HepG2 (cell line): ENCODE results near the gene NELFCD. TPM values are rescaled to one million over a fixed set of nuclear protein-coding genes. Genes with fewer than 3 reads are reported as not detected.

Experiments
- ATAC-seq: fragments of 200-7000 bp; cut with Tn5 transposase; 3 replicates; pipeline ENCODE4 v1.9.1; 2020; ENCODE audit warnings: mild to moderate bottlenecking, moderate library complexity
- BruUV-seq: library from RNA; stranded (reverse); fragments of 400-500 nt; replicated peaks from 2 replicates; lab custom pipeline; 2021; lab: Mats Ljungman, UMichigan
- CTCF ChIA-PET: fragments of 300-600 bp; formaldehyde crosslinking; extraction: SDS; loops from one replicate; lab custom pipeline; 2021; ENCODE audit warnings: low total read pairs, inconsistent platforms, low intra/inter-chr PET ratio; lab: Yijun Ruan, JAX
- POLR2A ChIA-PET: fragments of 350-600 bp; sonication (Branson Sonifier 250); formaldehyde crosslinking; loops from one replicate; lab custom pipeline; 2020; ENCODE audit warnings: antibody characterized with exemption, inconsistent platforms; lab: Yijun Ruan, JAX
- DNase-seq: peaks from one replicate; pipeline ENCODE4 v3.0.0-alpha.2; 2015; ENCODE audit warnings: low spot score
- FAIRE-seq: peaks from 3 replicates; lab custom pipeline; 2011; peaks lifted over from hg19 to GRCh38; lab: Jason Lieb, UNC
- H2AFZ ChIP-seq: one replicate; pipeline ENCODE4 v1.6.1; 2011; ENCODE audit warnings: low read length, inconsistent platforms
- H3K27ac ChIP-seq: fragments of 300-600 bp; 3 replicates; pipeline ENCODE4 v1.8.0; 2011; ENCODE audit warnings: mixed run types, mild to moderate bottlenecking, mixed read lengths, low read length, inconsistent platforms; ENCODE audit not compliant: insufficient read depth; ENCODE audit errors: extremely low read length
- H3K27me3 ChIP-seq, 2 experiments: fragments of 200-600 bp in 1 of 2; 2 replicates in 1 of 2; 3 replicates in 1 of 2; pipeline versions ENCODE4 v1.6.0 to v1.8.0; 2011; ENCODE audit warnings: low read length in 2 of 2, mild to moderate bottlenecking in 2 of 2, moderate library complexity in 2 of 2, inconsistent platforms in 1 of 2; ENCODE audit not compliant: insufficient read depth in 2 of 2, control insufficient read depth in 1 of 2
- H3K36me3 ChIP-seq, 2 experiments: fragments of 200-600 bp in 1 of 2; replicated peaks in 1 of 2; 2 replicates in 1 of 2; 3 replicates in 1 of 2; pipeline versions ENCODE4 v1.5.1 to v1.8.0; 2011; ENCODE audit warnings: low read length in 2 of 2, inconsistent platforms in 1 of 2; ENCODE audit not compliant: insufficient read depth in 2 of 2, control insufficient read depth in 1 of 2
- H3K4me1 ChIP-seq: 2 replicates; pipeline ENCODE4 v1.5.1; 2012; ENCODE audit warnings: low read length, inconsistent platforms; ENCODE audit not compliant: insufficient read depth
- H3K4me2 ChIP-seq: 2 replicates; pipeline ENCODE4 v1.6.0; 2011; ENCODE audit warnings: low read depth, low read length, inconsistent platforms
- H3K4me3 ChIP-seq, 3 experiments: fragments of 200-600 bp in 1 of 3; sonication (generic), shearing (Covaris generic) in 1 of 3; replicated peaks in 1 of 3; 2 replicates each; pipeline ENCODE4 v1.5.1; 2011 to 2016; ENCODE audit warnings: low read length in 3 of 3, inconsistent platforms in 2 of 3, low read depth in 2 of 3, mild to moderate bottlenecking in 2 of 3, control low read depth in 1 of 3, mixed read lengths in 1 of 3; ENCODE audit not compliant: insufficient read depth in 1 of 3
- H3K79me2 ChIP-seq: one replicate; pipeline ENCODE4 v1.6.1; 2011; ENCODE audit warnings: low read length, inconsistent platforms; ENCODE audit not compliant: insufficient read depth
- H3K9ac ChIP-seq: 2 replicates; pipeline ENCODE4 v1.6.0; 2011; ENCODE audit warnings: mild to moderate bottlenecking, low read depth, low read length, inconsistent platforms; ENCODE audit not compliant: insufficient read depth
- H3K9me3 ChIP-seq: 2 replicates; pipeline ENCODE4 v1.5.1; 2012; ENCODE audit warnings: mild to moderate bottlenecking, low read length
- H4K20me1 ChIP-seq: 2 replicates; pipeline ENCODE4 v1.6.0; 2011; ENCODE audit warnings: inconsistent platforms, mild to moderate bottlenecking, low read length, moderate library complexity; ENCODE audit not compliant: insufficient read depth
- EZH2 ChIP-seq: conservative IDR thresholded peaks from 2 replicates; pipeline ENCODE4 v1.6.1; 2012; ENCODE audit warnings: mild to moderate bottlenecking, low read depth, low read length, moderate library complexity
- FOXO1 ChIP-seq: sonication (generic); formaldehyde crosslinking; IDR thresholded peaks from 2 replicates; pipeline ENCODE4 v1.4.0; 2020; ENCODE audit warnings: missing genetic modification reagents
- HNRNPL ChIP-seq: fragments of 200-400 bp; formaldehyde crosslinking; IDR thresholded peaks from 2 replicates; pipeline ENCODE4 v1.6.1; 2017; ENCODE audit warnings: mild to moderate bottlenecking, low read depth, low read length
- KDM3A ChIP-seq: IDR thresholded peaks from 2 replicates; pipeline ENCODE4 v1.6.1; 2018; ENCODE audit warnings: low read depth, missing compliant biosample characterization
- MAFF ChIP-seq: IDR thresholded peaks from 2 replicates; pipeline ENCODE4 v1.6.1; 2011; ENCODE audit warnings: low read depth, low read length, improper control_type of control experiment
- MAFK ChIP-seq, 2 experiments: IDR thresholded peaks in 1 of 2; conservative IDR thresholded peaks in 1 of 2; 2 replicates each; pipeline ENCODE4 v1.6.1; 2011; ENCODE audit warnings: improper control_type of control experiment in 2 of 2, low read length in 2 of 2
- NFE2L1 ChIP-seq: sonication (generic); formaldehyde crosslinking; IDR thresholded peaks from 2 replicates; pipeline ENCODE4 v1.4.0; 2020; ENCODE audit warnings: missing genetic modification reagents, mild to moderate bottlenecking, borderline replicate concordance
- REXO4 ChIP-seq: sonication (generic); formaldehyde crosslinking; IDR thresholded peaks from 2 replicates; pipeline ENCODE4 v1.8.0; 2022; ENCODE audit warnings: missing genetic modification reagents, mild to moderate bottlenecking, borderline replicate concordance
- TCF12 ChIP-seq, 2 experiments: fragments of 450-650 bp in 1 of 2; sonication (generic) in 1 of 2; formaldehyde crosslinking in 1 of 2; IDR thresholded peaks; 2 replicates each; pipeline versions ENCODE4 v1.6.1 to v1.8.0; 2017 to 2022; ENCODE audit warnings: antibody characterized with exemption in 1 of 2, mild to moderate bottlenecking in 1 of 2, missing genetic modification reagents in 1 of 2, moderate library complexity in 1 of 2
- ZFAT ChIP-seq: sonication (generic); formaldehyde crosslinking; conservative IDR thresholded peaks from 2 replicates; pipeline ENCODE4 v1.8.1; 2023; ENCODE audit warnings: missing genetic modification reagents, inconsistent platforms
- ZFP36L2 ChIP-seq: sonication (generic); formaldehyde crosslinking; IDR thresholded peaks from 2 replicates; pipeline ENCODE4 v1.4.0; 2020; ENCODE audit warnings: missing genetic modification reagents
- ZNF816 ChIP-seq: sonication (generic); formaldehyde crosslinking; IDR thresholded peaks from 2 replicates; pipeline ENCODE4 v1.8.0; 2022; ENCODE audit warnings: missing genetic modification reagents, mild to moderate bottlenecking, borderline replicate concordance
- WGBS: methylation state at CpG from one replicate; pipeline ENCODE4 v1.1.6; 2017; ENCODE audit warnings: low lambda C conversion rate; 5-methylcytosine and 5-hydroxymethylcytosine counted together
- in situ Hi-C: cut with HindIII; loops from 2 replicates; pipeline ENCODE4 v1.10.0; 2017; ENCODE audit warnings: low pct_unique_long_range_greater_than_20kb; ENCODE audit not compliant: extremely low pct_ligation_motif_present
- intact Hi-C: fragments of 100-400 bp; cut with micrococcal nuclease; formaldehyde crosslinking; loops from one replicate; pipeline ENCODE4 v1.10.0; 2022; ENCODE audit not compliant: unreplicated experiment
- polyA plus RNA-seq, 8 experiments: library from polyadenylated mRNA; depleted of rRNA in 3 of 8; stranded (reverse) in 7 of 8; unstranded in 1 of 8; fragments of >200 nt; fragmentation: Illumina TruSeq in 4 of 8; extraction: Trizol in 4 of 8; gene quantifications; 2 replicates each; pipeline versions ENCODE4 v1.2.1 to v1.2.3, GENCODE V29; 2011 to 2016; ENCODE audit warnings: low read depth in 4 of 8, missing spikeins in 1 of 8, mixed read lengths in 1 of 8; ENCODE audit not compliant: insufficient read depth in 1 of 8
- total RNA-seq, 5 experiments: library from RNA; depleted of rRNA; stranded (reverse); fragments of >200 nt; fragmentation: Illumina TruSeq; extraction: Trizol; gene quantifications; 2 replicates each; pipeline ENCODE4 v1.2.3, GENCODE V29; 2016; ENCODE audit warnings: low read depth in 1 of 5
- TF ChIP-seq, protein P1 (sequence below): sonication (generic); formaldehyde crosslinking; IDR thresholded peaks from 2 replicates; pipeline ENCODE4 v1.4.0; 2020; ENCODE audit warnings: low read depth, mild to moderate bottlenecking, missing genetic modification reagents
- TF ChIP-seq, protein P2 (sequence below): IDR thresholded peaks from 2 replicates; pipeline ENCODE4 v1.6.1; 2016; ENCODE audit warnings: low read depth
- TF ChIP-seq, protein P3 (sequence below), 2 experiments: sonication (generic) in 1 of 2; formaldehyde crosslinking in 1 of 2; IDR thresholded peaks; 2 replicates each; pipeline versions ENCODE4 v1.4.0 to v1.6.1; 2018 to 2020; ENCODE audit warnings: missing genetic modification reagents in 2 of 2, borderline replicate concordance in 1 of 2, low read depth in 1 of 2, mild to moderate bottlenecking in 1 of 2, missing biosample characterization in 1 of 2

NELFCD gene
- total and polyA plus RNA-seq, 2 of the 13 experiments (the other 11 are each of a cell fraction or from before 2014, with no cell fraction given): 159 to 203 TPM

DNA sequence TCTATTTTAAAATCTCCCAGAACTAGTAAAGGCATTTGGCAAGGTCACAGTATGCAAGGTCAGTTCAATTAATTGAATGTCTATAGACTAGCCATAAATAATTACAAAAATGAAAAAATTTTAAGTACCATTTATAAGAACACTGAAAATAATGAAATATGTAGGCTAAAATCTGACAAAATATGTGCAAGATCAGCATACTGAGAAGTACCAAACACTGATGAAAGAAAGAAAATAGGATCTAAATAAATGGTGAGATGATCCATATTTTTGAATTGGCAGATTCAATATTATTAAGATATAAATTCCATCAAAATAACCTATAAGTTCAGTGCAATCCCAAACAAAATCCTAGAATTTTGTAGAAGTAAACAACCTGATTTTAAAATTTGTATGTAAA lies 28.0 kb upstream of the NELFCD start:
- H3K36me3 ChIP-seq: no peaks in the 10 kb centered on the region
- ChIA-PET POLR2A (no interaction called here), CTCF (no interaction called here)
- H3K4me2 ChIP-seq: no peak overlapping the region
- peaks cover 0 to 14% of the 10 kb centered on the region in 2 experiments; a peak in 3 of 5 replicates for H3K27me3 ChIP-seq
- TF ChIP-seq HNRNPL (no peak), MAFF (peak; percentile 54; the same call in 1 of the 2 replicates), NFE2L1 (CRISPR knock-in tag) (no peak), REXO4 (no peak), KDM3A (CRISPR knock-in tag) (no peak), MAFK (conservative IDR thresholded peaks at IDR 0.05 in 1 of 2, IDR thresholded peaks at IDR 0.05 in 1 of 2; ENCODE audit: low read length in 2 of 2) (peak; percentile 84 to 88)
- TF ChIP-seq, protein P1, sequence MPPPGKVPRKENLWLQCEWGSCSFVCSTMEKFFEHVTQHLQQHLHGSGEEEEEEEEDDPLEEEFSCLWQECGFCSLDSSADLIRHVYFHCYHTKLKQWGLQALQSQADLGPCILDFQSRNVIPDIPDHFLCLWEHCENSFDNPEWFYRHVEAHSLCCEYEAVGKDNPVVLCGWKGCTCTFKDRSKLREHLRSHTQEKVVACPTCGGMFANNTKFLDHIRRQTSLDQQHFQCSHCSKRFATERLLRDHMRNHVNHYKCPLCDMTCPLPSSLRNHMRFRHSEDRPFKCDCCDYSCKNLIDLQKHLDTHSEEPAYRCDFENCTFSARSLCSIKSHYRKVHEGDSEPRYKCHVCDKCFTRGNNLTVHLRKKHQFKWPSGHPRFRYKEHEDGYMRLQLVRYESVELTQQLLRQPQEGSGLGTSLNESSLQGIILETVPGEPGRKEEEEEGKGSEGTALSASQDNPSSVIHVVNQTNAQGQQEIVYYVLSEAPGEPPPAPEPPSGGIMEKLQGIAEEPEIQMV: no peak
- H3K9ac ChIP-seq: no peak overlapping the region
- BruUV-seq: no TSS peak
- no peak overlapping the region for H2AFZ ChIP-seq
- ATAC-seq (no peak), FAIRE-seq (no peak), DNase-seq (no peak)
- no peaks in the 10 kb centered on the region for H4K20me1 ChIP-seq
- H3K27ac ChIP-seq: no peak overlapping the region
- H3K4me1 ChIP-seq: no peaks in the 10 kb centered on the region
- no peak overlapping the region for H3K4me3 ChIP-seq
- no peaks in the 10 kb centered on the region for H3K79me2 ChIP-seq
- H3K9me3 ChIP-seq: no peaks in the 10 kb centered on the region
- in situ Hi-C loops (no loop called here), intact Hi-C loops (no loop called here)

DNA sequence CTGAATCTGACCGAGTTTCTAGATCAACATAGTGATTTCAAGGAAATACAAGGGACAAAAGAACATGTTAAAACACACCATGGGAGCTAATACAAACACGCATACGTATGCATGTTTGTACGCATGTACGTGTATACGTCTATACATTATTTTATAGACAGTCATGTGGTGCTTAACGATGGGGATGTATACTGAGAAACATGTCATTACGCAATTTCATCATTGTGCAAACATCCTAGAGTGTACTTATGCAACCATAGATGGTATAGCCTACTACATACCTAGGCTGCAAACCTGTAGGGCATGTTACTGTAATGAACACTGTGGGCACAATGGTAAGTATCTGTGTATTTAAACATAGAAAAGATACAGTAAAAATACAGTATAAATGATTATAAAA lies 25.0 kb upstream of the NELFCD start:
- intact Hi-C loops (no loop called here), in situ Hi-C loops (no loop called here)
- no peaks in the 10 kb centered on the region for H3K9me3 ChIP-seq
- ChIA-PET CTCF (no interaction called here), POLR2A (no interaction called here)
- FAIRE-seq: no peak
- H4K20me1 ChIP-seq: no peaks in the 10 kb centered on the region
- peaks cover 2 to 7% of the 10 kb centered on the region in 2 experiments; a peak in 4 of 5 replicates for H3K27me3 ChIP-seq
- H2AFZ ChIP-seq: no peak overlapping the region
- no peak overlapping the region for H3K4me3 ChIP-seq
- H3K27ac ChIP-seq: no peak overlapping the region
- WGBS: 54% methylated on average over 8 of the region's 8 CpGs
- no peak; the same call in 2 of the 3 replicates for ATAC-seq
- DNase-seq: peak; percentile 34
- H3K4me1 ChIP-seq: peaks cover 8% of the 10 kb centered on the region; the same call in 1 of the 2 replicates
- no peaks in the 10 kb centered on the region for H3K36me3 ChIP-seq
- BruUV-seq: no TSS peak
- H3K9ac ChIP-seq: no peak overlapping the region
- no peak overlapping the region for H3K4me2 ChIP-seq
- no peaks in the 10 kb centered on the region for H3K79me2 ChIP-seq
- TF ChIP-seq TCF12 (IDR thresholded peaks at IDR 0.05): no peak
- TF ChIP-seq TCF12 (CRISPR knock-in tag; IDR thresholded peaks at IDR 0.05): no peak
- TF ChIP-seq FOXO1: no peak
- no peak for TF ChIP-seq ZNF816 (CRISPR knock-in tag)
- no peak for TF ChIP-seq ZFAT (CRISPR knock-in tag)
- TF ChIP-seq, protein P2, sequence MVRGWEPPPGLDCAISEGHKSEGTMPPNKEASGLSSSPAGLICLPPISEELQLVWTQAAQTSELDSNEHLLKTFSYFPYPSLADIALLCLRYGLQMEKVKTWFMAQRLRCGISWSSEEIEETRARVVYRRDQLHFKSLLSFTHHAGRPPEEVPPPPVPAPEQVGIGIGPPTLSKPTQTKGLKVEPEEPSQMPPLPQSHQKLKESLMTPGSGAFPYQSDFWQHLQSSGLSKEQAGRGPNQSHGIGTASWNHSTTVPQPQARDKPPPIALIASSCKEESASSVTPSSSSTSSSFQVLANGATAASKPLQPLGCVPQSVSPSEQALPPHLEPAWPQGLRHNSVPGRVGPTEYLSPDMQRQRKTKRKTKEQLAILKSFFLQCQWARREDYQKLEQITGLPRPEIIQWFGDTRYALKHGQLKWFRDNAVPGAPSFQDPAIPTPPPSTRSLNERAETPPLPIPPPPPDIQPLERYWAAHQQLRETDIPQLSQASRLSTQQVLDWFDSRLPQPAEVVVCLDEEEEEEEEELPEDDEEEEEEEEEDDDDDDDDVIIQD: no peak
- no peak for TF ChIP-seq EZH2
- TF ChIP-seq, protein P3, sequence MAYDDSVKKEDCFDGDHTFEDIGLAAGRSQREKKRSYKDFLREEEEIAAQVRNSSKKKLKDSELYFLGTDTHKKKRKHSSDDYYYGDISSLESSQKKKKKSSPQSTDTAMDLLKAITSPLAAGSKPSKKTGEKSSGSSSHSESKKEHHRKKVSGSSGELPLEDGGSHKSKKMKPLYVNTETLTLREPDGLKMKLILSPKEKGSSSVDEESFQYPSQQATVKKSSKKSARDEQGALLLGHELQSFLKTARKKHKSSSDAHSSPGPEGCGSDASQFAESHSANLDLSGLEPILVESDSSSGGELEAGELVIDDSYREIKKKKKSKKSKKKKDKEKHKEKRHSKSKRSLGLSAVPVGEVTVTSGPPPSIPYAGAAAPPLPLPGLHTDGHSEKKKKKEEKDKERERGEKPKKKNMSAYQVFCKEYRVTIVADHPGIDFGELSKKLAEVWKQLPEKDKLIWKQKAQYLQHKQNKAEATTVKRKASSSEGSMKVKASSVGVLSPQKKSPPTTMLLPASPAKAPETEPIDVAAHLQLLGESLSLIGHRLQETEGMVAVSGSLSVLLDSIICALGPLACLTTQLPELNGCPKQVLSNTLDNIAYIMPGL (CRISPR knock-in tag; IDR thresholded peaks at IDR 0.05; ENCODE audit: borderline replicate concordance in 1 of 2, low read depth in 1 of 2): no peak
- no peak for TF ChIP-seq ZFP36L2
